Measurements from ENCODE around the gene ATP10B. TPM values are rescaled to one million over a fixed set of nuclear protein-coding genes. Genes with fewer than 3 reads are reported as not detected.

The ATP10B gene
- total and polyA plus RNA-seq, 2 of the 8 experiments (the other 6 are each of a cell fraction or from before 2014, with no cell fraction given), result 0.06 to 0.11 TPM

DNA sequence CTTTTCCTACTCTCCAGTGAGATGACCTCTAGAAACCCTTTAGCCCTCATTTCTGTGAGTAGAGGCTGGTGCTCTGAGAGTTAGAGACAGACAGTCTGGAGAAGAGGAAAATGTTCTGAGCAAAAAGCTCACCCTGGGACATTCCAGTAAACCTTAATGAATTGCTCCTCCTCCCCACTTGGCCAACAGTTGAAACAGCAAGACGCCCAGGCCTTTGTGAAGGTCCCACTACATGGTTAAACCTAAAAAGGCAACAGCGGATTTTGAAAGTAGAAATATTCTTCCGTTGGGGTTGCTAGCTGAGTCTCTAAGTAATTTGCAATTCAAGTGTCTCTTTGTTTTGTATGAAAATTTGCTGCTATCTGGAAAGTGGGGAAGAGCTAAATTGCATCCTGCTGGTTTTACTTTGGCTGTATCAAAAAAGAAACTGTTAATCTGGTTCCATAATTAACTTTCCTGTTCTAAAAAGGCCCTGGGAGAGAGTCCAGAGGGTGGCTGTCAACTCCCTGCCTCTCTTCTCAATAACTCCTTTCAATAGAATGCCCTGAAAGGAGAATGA, 63.8 kb downstream of the ATP10B start:
- no peak overlapping the region for H3K9ac ChIP-seq (replicated peaks in 1 of 4; ENCODE audit: extremely low read depth in 1 of 4, low read depth in 3 of 4, low read length in 3 of 4)
- H3K27ac ChIP-seq (ENCODE audit: low read depth, low read length), result no peak overlapping the region
- CTCF ChIA-PET (ENCODE audit: partially characterized antibody), result interaction anchor here (0.7 to 4.6 kb wide), 21 partner anchors 10 to 350 kb away, joined by 3 to 32 read pairs (median 8); no protein-coding TSS in a partner anchor
- H4K5ac ChIP-seq (ENCODE audit: insufficient read length, low read depth, low read length), result no peak overlapping the region
- H3K9me3 ChIP-seq (ENCODE audit: insufficient read depth in 2 of 2, low read depth in 1 of 2, low read length in 1 of 2), result no peaks in the 10 kb centered on the region
- no peaks in the 10 kb centered on the region for H3K23me2 ChIP-seq (ENCODE audit: low read depth, low read length)
- H3K23ac ChIP-seq (ENCODE audit: insufficient read length), result no peak overlapping the region
- H3K56ac ChIP-seq (replicated peaks; ENCODE audit: insufficient read length, low read depth, low read length), result no peak overlapping the region
- DNase-seq (ENCODE audit: low read depth in 1 of 2, low spot score in 2 of 2), result no peak
- no peak overlapping the region for H2BK12ac ChIP-seq (ENCODE audit: low read depth, low read length)
- H3K4me3 ChIP-seq (ENCODE audit: extremely low read depth in 1 of 4, insufficient read depth in 2 of 4, low read depth in 3 of 4, low read length in 4 of 4), result no peak overlapping the region
- H3K14ac ChIP-seq (ENCODE audit: insufficient read length), result no peak overlapping the region
- no peaks in the 10 kb centered on the region for H3K27me3 ChIP-seq (replicated peaks in 1 of 4; ENCODE audit: control insufficient read depth in 3 of 4, extremely low read depth in 1 of 4, insufficient read depth in 3 of 4, low read length in 3 of 4)
- no peaks in the 10 kb centered on the region for H3K79me1 ChIP-seq (ENCODE audit: low read depth, low read length)
- no peaks in the 10 kb centered on the region for H3K36me3 ChIP-seq (ENCODE audit: control insufficient read depth in 2 of 4, insufficient read depth in 4 of 4, low read length in 3 of 4)
- no peak for FAIRE-seq
- no peak overlapping the region for H2AFZ ChIP-seq (ENCODE audit: low read length)
- no peaks in the 10 kb centered on the region for H4K20me1 ChIP-seq (replicated peaks in 1 of 2; ENCODE audit: control insufficient read depth in 1 of 2, insufficient read depth in 2 of 2, low read length in 2 of 2)
- no peak overlapping the region for H2BK5ac ChIP-seq (ENCODE audit: low read depth, low read length)
- no peak overlapping the region for H4K91ac ChIP-seq (replicated peaks; ENCODE audit: insufficient read length, low read length)
- H3K79me2 ChIP-seq (ENCODE audit: control insufficient read depth in 1 of 2, insufficient read depth in 2 of 2, low read length in 2 of 2), result no peaks in the 10 kb centered on the region
- WGBS, 2 experiments (ENCODE audit: extremely low coverage in 1 of 2, insufficient coverage in 1 of 2, insufficient read length in 1 of 2, insufficient replicate concordance in 2 of 2, low coverage in 1 of 2, low lambda C conversion rate in 2 of 2, missing lambda C conversion rate in 1 of 2), result 46% methylated on average over 3 of the region's 3 CpGs; no CpG with 5 or more reads in 1 of the 2 experiments
- H3K4me2 ChIP-seq (ENCODE audit: insufficient read depth in 1 of 2, low read depth in 2 of 2, low read length in 2 of 2), result no peak overlapping the region
- no peak overlapping the region for H2BK120ac ChIP-seq (replicated peaks; ENCODE audit: low read depth, low read length)
- POLR2A ChIA-PET (ENCODE audit: partially characterized antibody), result no interaction called here
- no peak overlapping the region for H3K4ac ChIP-seq (replicated peaks; ENCODE audit: insufficient read length, low read depth, low read length)
- no peak overlapping the region for H4K8ac ChIP-seq (ENCODE audit: extremely low read depth, insufficient read depth, low read length)
- H3K18ac ChIP-seq (ENCODE audit: extremely low read depth, low read length), result no peak overlapping the region
- H2BK15ac ChIP-seq (ENCODE audit: low read length), result no peak overlapping the region
- H3K4me1 ChIP-seq (replicated peaks in 1 of 4; ENCODE audit: control insufficient read depth in 3 of 4, insufficient read depth in 4 of 4, low read length in 3 of 4), result no peaks in the 10 kb centered on the region
- H2AK5ac ChIP-seq (ENCODE audit: low read depth, low read length), result no peak overlapping the region
- TF ChIP-seq SAP30 (IDR thresholded peaks at IDR 0.05; ENCODE audit: insufficient read depth, insufficient replicate concordance, low read length) (no peak), POU5F1 (IDR thresholded peaks at IDR 0.05; ENCODE audit: low read depth, low read length) (no peak), SIN3A (conservative IDR thresholded peaks at IDR 0.05 in 1 of 2, IDR thresholded peaks at IDR 0.05 in 1 of 2; ENCODE audit: low read depth in 1 of 2, low read length in 2 of 2) (no peak), KDM4A (IDR thresholded peaks at IDR 0.05; ENCODE audit: low read depth, low read length, severe bottlenecking) (no peak), CHD2 (IDR thresholded peaks at IDR 0.05; ENCODE audit: low read length) (no peak), RBBP5 (IDR thresholded peaks at IDR 0.05; ENCODE audit: borderline replicate concordance, low read depth, low read length) (no peak), ZNF274 (IDR thresholded peaks at IDR 0.05; ENCODE audit: borderline replicate concordance, extremely low read depth, low read length) (no peak), GABPA (IDR thresholded peaks at IDR 0.05; ENCODE audit: borderline replicate concordance, insufficient read depth, low read length) (no peak), SP2 (IDR thresholded peaks at IDR 0.05; ENCODE audit: low read length) (no peak)
- TF ChIP-seq, protein P1, sequence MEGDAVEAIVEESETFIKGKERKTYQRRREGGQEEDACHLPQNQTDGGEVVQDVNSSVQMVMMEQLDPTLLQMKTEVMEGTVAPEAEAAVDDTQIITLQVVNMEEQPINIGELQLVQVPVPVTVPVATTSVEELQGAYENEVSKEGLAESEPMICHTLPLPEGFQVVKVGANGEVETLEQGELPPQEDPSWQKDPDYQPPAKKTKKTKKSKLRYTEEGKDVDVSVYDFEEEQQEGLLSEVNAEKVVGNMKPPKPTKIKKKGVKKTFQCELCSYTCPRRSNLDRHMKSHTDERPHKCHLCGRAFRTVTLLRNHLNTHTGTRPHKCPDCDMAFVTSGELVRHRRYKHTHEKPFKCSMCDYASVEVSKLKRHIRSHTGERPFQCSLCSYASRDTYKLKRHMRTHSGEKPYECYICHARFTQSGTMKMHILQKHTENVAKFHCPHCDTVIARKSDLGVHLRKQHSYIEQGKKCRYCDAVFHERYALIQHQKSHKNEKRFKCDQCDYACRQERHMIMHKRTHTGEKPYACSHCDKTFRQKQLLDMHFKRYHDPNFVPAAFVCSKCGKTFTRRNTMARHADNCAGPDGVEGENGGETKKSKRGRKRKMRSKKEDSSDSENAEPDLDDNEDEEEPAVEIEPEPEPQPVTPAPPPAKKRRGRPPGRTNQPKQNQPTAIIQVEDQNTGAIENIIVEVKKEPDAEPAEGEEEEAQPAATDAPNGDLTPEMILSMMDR (IDR thresholded peaks at IDR 0.05; ENCODE audit: control extremely low read depth in 1 of 3, insufficient read depth in 1 of 3, low read depth in 1 of 3, low read length in 3 of 3), result no peak
- no peak overlapping the region for H2BK20ac ChIP-seq (ENCODE audit: low read length)

Measured in H1 (cell line).